Mucosa of descending colon (tissue), 3 donors: Measurements from ENCODE around the gene ZBTB20. TPM values are rescaled to one million over a fixed set of nuclear protein-coding genes. Genes with fewer than 3 reads are reported as not detected.

Experiments
- ATAC-seq: fragments of 200-7000 bp; cut with Tn5 transposase; one replicate; pipeline ENCODE4 v1.9.1; 2020; ENCODE audit warnings: mild to moderate bottlenecking, moderate library complexity
- DNase-seq, 3 donors: peaks; one replicate each; pipeline ENCODE4 v3.0.0-alpha.2; 2020
- H3K36me3 ChIP-seq: fragments of 200-600 bp; one replicate; pipeline ENCODE4 v1.8.0; 2021; ENCODE audit warnings: low read depth, mild to moderate bottlenecking
- H3K4me1 ChIP-seq: fragments of 200-600 bp; one replicate; pipeline ENCODE4 v1.8.0; 2021; ENCODE audit warnings: low read depth, mild to moderate bottlenecking
- H3K4me3 ChIP-seq: fragments of 200-600 bp; one replicate; pipeline ENCODE4 v1.8.0; 2021; ENCODE audit warnings: mild to moderate bottlenecking
- H3K9me3 ChIP-seq: fragments of 200-600 bp; one replicate; pipeline ENCODE4 v1.8.0; 2021; ENCODE audit warnings: mild to moderate bottlenecking
- intact Hi-C, 2 donors: fragments of 100-400 bp; cut with DNase I in 1 of 2; cut with micrococcal nuclease in 1 of 2; formaldehyde crosslinking; loops; one replicate each; pipeline versions ENCODE4 v1.11.0 to v1.11.1; 2022; cut with DNase I, micrococcal nuclease
- total RNA-seq, 3 donors: library from RNA; stranded (reverse); fragmentation: NEBNext Ultra II Directional in 2 of 3; extraction: Animal tissue kit (Norgen Biotek cat#: 25700) in 2 of 3; gene quantifications; one replicate each; pipeline versions ENCODE4 v1.2.1 to v1.2.4, GENCODE V29; 2021 to 2023
- TF ChIP-seq, protein P1 (sequence below): fragments of 200-600 bp; IDR thresholded peaks from one replicate; pipeline ENCODE4 v1.8.0; 2022; ENCODE audit warnings: antibody characterized with exemption, mild to moderate bottlenecking
- donor health status: DM: no; HTN: no; CAD: no; lungs with moderate emphysema.
- donor health status: DM: no; HTN: no; CAD: no.
- donor health status: DM: no; HTN: yes; CAD: no.

The ZBTB20 gene
- total RNA-seq, 3 donors from 2014 or later, result 30.6 to 85.6 (median 37.3) TPM

DNA sequence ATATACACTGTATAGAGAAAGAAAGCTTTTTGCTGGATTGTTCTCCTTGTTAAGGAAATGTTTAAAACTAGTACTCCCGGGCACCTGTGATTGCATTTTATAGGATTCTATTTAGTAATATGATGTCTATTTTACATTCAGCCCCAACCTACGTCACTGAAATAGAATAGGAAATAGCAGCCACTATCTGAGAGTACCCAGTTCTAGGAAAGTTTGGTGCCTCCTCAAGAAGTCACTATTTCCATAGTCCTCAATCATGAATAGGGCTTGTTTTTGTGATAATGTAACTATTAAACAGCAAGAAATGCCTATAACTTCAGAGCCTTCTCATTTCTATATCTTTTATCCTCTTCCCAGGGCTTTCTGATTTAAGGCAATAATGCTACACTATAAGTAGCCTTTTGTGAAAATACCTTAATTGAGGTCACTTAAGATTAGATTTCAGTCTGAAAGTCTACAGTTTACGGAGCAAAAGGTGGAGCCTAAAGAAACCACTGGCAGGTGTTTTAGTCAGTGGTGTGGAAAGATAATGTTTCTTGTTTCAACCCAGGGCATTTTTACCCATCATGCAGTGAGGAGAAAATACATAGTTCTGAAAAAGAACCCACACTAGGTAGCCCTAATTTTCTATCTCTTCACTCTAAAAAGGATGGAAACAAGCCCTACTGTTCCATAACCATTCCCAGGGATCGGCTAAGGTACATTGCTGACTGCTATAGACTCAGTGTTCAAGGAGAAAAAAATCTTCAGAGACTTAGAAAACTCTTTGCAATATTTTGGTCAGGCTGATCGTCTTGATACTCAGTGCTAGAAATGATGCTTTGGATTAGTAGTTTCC lies 814.5 kb downstream of the ZBTB20 start:
- H3K9me3 ChIP-seq, result no peaks in the 10 kb centered on the region
- H3K36me3 ChIP-seq, result no peaks in the 10 kb centered on the region
- DNase-seq (no peak), ATAC-seq (peak; percentile 43)
- H3K4me3 ChIP-seq, result no peak overlapping the region
- intact Hi-C loops, result no loop called here
- H3K4me1 ChIP-seq, result no peaks in the 10 kb centered on the region
- TF ChIP-seq, protein P1, sequence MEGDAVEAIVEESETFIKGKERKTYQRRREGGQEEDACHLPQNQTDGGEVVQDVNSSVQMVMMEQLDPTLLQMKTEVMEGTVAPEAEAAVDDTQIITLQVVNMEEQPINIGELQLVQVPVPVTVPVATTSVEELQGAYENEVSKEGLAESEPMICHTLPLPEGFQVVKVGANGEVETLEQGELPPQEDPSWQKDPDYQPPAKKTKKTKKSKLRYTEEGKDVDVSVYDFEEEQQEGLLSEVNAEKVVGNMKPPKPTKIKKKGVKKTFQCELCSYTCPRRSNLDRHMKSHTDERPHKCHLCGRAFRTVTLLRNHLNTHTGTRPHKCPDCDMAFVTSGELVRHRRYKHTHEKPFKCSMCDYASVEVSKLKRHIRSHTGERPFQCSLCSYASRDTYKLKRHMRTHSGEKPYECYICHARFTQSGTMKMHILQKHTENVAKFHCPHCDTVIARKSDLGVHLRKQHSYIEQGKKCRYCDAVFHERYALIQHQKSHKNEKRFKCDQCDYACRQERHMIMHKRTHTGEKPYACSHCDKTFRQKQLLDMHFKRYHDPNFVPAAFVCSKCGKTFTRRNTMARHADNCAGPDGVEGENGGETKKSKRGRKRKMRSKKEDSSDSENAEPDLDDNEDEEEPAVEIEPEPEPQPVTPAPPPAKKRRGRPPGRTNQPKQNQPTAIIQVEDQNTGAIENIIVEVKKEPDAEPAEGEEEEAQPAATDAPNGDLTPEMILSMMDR, result no peak

DNA sequence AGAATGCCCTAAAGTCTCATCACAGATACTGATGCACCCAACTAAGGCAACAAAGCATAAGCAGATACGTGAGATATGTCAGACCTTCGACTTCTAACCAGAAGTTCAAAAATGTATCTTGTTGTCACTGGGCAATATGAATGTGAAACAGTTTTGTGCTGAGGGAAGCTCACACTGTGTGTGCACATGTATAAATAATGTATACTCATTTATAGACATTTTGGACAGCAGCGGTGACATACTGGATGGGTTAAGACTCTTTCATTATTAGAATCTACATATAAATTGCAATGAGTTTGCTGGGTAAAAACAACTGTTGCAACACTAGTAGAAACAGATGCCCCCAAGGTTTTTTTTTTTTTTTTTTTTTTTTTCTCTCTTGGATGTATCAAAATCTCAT lies 815.4 kb downstream of the ZBTB20 start:
- TF ChIP-seq, protein P1, result no peak
- Histone ChIP-seq H3K4me3 (no peak overlapping the region), H3K4me1 (no peaks in the 10 kb centered on the region), H3K36me3 (no peaks in the 10 kb centered on the region), H3K9me3 (no peaks in the 10 kb centered on the region)
- ATAC-seq, result no peak
- DNase-seq, result no peak
- intact Hi-C loops, result no loop called here

DNA sequence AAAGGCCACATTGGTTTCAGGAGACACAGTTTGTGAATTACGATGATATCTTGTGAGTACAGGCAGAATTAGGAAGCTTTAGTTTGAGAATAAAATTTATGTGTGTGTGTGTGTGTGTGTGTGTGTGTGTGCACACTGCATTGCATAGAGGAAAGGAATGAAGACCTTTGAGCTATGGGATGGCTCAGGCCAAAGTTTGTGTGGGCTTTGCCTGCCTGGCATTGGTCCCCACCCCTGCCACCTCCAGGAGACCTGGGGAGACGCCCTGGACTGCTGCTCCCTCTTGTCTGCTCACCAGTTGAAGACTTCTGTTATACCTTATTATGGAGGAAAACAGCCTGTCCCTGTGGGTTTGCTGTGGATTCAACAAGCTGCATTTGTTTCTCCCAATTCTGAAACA lies 816.1 kb downstream of the ZBTB20 start:
- no peak overlapping the region for H3K4me3 ChIP-seq
- peak; percentile 90 for ATAC-seq

DNA sequence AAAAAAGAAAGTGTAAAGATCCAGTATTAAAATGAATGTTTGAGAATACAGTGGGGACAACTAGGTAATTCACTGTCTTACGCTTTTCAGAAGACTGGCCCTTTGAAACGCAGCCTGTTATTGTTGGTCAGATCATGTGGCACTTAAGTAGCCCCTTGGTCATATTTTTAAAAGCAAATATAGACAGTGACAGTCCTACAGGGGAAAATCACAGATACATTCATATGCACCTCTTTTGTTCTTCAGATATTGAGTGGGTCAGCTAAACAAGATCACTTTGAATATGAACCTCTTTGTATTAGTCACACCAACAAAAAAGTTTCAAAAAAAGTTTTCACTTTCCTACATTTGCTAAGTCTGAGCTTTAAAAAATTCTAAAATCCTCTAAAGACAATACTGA lies 817.3 kb downstream of the ZBTB20 start:
- Histone ChIP-seq H3K9me3 (no peaks in the 10 kb centered on the region), H3K4me3 (no peak overlapping the region), H3K36me3 (no peaks in the 10 kb centered on the region), H3K4me1 (no peaks in the 10 kb centered on the region)
- TF ChIP-seq, protein P1, result no peak
- ATAC-seq (no peak), DNase-seq (no peak)
- intact Hi-C loops, result no loop called here

More for the DNA sequence above, 816.1 kb downstream of the ZBTB20 start:
- H3K9me3 ChIP-seq, result no peaks in the 10 kb centered on the region
- TF ChIP-seq, protein P1, result no peak
- no peaks in the 10 kb centered on the region for H3K36me3 ChIP-seq
- no peaks in the 10 kb centered on the region for H3K4me1 ChIP-seq
- peak; percentile 46 to 61 (median 49) for DNase-seq
- intact Hi-C loops, result no loop called here

DNA sequence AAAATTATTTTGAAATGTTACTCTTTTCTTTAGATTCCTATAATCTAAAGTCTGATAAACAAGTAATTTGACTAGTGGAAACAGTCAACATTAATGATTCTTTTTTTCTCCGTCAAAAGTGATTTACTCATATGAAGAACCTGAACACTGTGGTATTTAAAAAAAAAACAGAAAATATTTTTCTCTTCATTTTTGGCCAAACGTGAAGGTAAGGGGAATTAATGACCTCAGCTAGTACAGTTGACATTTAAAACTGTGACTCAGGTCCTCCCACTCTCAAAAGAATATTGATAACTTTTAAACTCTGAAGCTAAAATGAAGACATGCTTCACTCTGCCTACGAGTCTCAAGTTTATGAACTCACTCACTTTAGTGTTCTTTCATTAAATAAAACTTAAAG lies 818.7 kb downstream of the ZBTB20 start:
- no peak for DNase-seq
- TF ChIP-seq, protein P1, result no peak
- H3K4me1 ChIP-seq, result no peaks in the 10 kb centered on the region
- H3K4me3 ChIP-seq, result no peak overlapping the region
- intact Hi-C loops, result no loop called here
- ATAC-seq, result no peak
- H3K9me3 ChIP-seq, result no peaks in the 10 kb centered on the region
- no peaks in the 10 kb centered on the region for H3K36me3 ChIP-seq
